AG09309 (cell line): ENCODE results near the gene BAHCC1.

ENCODE experiments used
- DNase-seq: peaks from one replicate; pipeline ENCODE4 v3.0.0-alpha.2; 2010; ENCODE audit warnings: low read depth
- H3K4me3 ChIP-seq: 2 replicates; pipeline ENCODE4 v1.5.1; 2011; ENCODE audit warnings: mild to moderate bottlenecking, low read depth, low read length, moderate library complexity; ENCODE audit not compliant: control insufficient read depth
- CTCF ChIP-seq: IDR thresholded peaks from 2 replicates; pipeline ENCODE4 v1.5.1; 2011; ENCODE audit warnings: mild to moderate bottlenecking, low read depth, low read length, inconsistent platforms; ENCODE audit not compliant: insufficient read depth, control insufficient read depth; ENCODE audit errors: missing control alignments

Gene BAHCC1

GRCh38 chr17:81454473-81454872 lies 59.2 kb downstream of the BAHCC1 start:
- TF ChIP-seq CTCF, result no peak
- H3K4me3 ChIP-seq, result no peak overlapping the region
- DNase-seq, result no peak

- TF ChIP-seq CTCF, result no peak
- no peak overlapping the region for H3K4me3 ChIP-seq
- no peak for DNase-seq
These were observed 60.1 kb downstream of the BAHCC1 start for GRCh38 chr17:81455387-81455786.

GRCh38 chr17:81456091-81456490 lies 60.8 kb downstream of the BAHCC1 start:
- no peak for DNase-seq
- no peak overlapping the region for H3K4me3 ChIP-seq
- TF ChIP-seq CTCF, result no peak

- H3K4me3 ChIP-seq, result no peak overlapping the region
- no peak for DNase-seq
- TF ChIP-seq CTCF, result no peak
These were observed 61.5 kb downstream of the BAHCC1 start for GRCh38 chr17:81456798-81457197.

- DNase-seq, result no peak
- TF ChIP-seq CTCF, result no peak
- no peak overlapping the region for H3K4me3 ChIP-seq
These were observed 62.1 kb downstream of the BAHCC1 start for GRCh38 chr17:81457401-81457800.

GRCh38 chr17:81457917-81458555 lies 62.8 kb downstream of the BAHCC1 start:
- TF ChIP-seq CTCF, result no peak
- DNase-seq, result no peak
- H3K4me3 ChIP-seq, result no peak overlapping the region

GRCh38 chr17:81458628-81459027 lies 63.4 kb downstream of the BAHCC1 start:
- TF ChIP-seq CTCF, result no peak
- no peak overlapping the region for H3K4me3 ChIP-seq
- DNase-seq, result no peak
